Measurements from ENCODE around the gene SLC2A3. TPM values are rescaled to one million over a fixed set of nuclear protein-coding genes. Genes with fewer than 3 reads are reported as not detected.
"Not testable (repeated sequence)": the region's sequence is repeated elsewhere in the genome, so short reads cannot be mapped to it uniquely, and the experiment has no call there.

Gene SLC2A3
- polyA plus RNA-seq (ENCODE audit: insufficient read length in 3 of 3), result 10 to 100 TPM; 13.3 to 20.1 (median 19.7) TPM
- long read RNA-seq, donor 1, partial matches to known transcripts, result 0 of 1 reads
- long read RNA-seq, donor 1, other reads (novel, unspliced or antisense), result 0 of 1 reads
- long read RNA-seq, donor 2, partial matches to known transcripts, result 0 of 2 reads
- long read RNA-seq, donor 2, other reads (novel, unspliced or antisense), result 0 of 2 reads
- long read RNA-seq, donor 3, partial matches to known transcripts, result 0 of 3 reads
- long read RNA-seq, donor 3, other reads (novel, unspliced or antisense), result 0 of 3 reads
- long read RNA-seq, donor 4, partial matches to known transcripts, result 0 of 3 reads
- long read RNA-seq, donor 4, other reads (novel, unspliced or antisense), result 0 of 3 reads
- long read RNA-seq, donor 5, partial matches to known transcripts, result 0 of 1 reads
- long read RNA-seq, donor 5, other reads (novel, unspliced or antisense), result 0 of 1 reads
- long read RNA-seq, donor 6, partial matches to known transcripts, result 0 of 6 reads
- long read RNA-seq, donor 6, other reads (novel, unspliced or antisense), result 0 of 6 reads
- long read RNA-seq, donor 7, result 0 reads
- long read RNA-seq, donor 8, partial matches to known transcripts, result 0 of 2 reads
- long read RNA-seq, donor 8, other reads (novel, unspliced or antisense), result 0 of 2 reads
- long read RNA-seq, donor 9, partial matches to known transcripts, result 0 of 2 reads
- long read RNA-seq, donor 9, other reads (novel, unspliced or antisense), result 0 of 2 reads
- long read RNA-seq, donor 10, partial matches to known transcripts, result 0 of 2 reads
- long read RNA-seq, donor 10, other reads (novel, unspliced or antisense), result 0 of 2 reads
- long read RNA-seq, donor 11, partial matches to known transcripts, result 0 of 2 reads
- long read RNA-seq, donor 11, other reads (novel, unspliced or antisense), result 0 of 2 reads
- long read RNA-seq, donor 12, partial matches to known transcripts, result 0 of 2 reads
- long read RNA-seq, donor 12, other reads (novel, unspliced or antisense), result 0 of 2 reads
- long read RNA-seq, donor 13, partial matches to known transcripts, result 0 of 1 reads
- long read RNA-seq, donor 13, other reads (novel, unspliced or antisense), result 0 of 1 reads
- long read RNA-seq, donor 14, result 0 reads
- long read RNA-seq, donor 15, partial matches to known transcripts, result 0 of 5 reads
- long read RNA-seq, donor 15, other reads (novel, unspliced or antisense), result 0 of 5 reads
- long read RNA-seq, donor 16, partial matches to known transcripts, result 0 of 4 reads
- long read RNA-seq, donor 16, other reads (novel, unspliced or antisense), result 0 of 4 reads

DNA sequence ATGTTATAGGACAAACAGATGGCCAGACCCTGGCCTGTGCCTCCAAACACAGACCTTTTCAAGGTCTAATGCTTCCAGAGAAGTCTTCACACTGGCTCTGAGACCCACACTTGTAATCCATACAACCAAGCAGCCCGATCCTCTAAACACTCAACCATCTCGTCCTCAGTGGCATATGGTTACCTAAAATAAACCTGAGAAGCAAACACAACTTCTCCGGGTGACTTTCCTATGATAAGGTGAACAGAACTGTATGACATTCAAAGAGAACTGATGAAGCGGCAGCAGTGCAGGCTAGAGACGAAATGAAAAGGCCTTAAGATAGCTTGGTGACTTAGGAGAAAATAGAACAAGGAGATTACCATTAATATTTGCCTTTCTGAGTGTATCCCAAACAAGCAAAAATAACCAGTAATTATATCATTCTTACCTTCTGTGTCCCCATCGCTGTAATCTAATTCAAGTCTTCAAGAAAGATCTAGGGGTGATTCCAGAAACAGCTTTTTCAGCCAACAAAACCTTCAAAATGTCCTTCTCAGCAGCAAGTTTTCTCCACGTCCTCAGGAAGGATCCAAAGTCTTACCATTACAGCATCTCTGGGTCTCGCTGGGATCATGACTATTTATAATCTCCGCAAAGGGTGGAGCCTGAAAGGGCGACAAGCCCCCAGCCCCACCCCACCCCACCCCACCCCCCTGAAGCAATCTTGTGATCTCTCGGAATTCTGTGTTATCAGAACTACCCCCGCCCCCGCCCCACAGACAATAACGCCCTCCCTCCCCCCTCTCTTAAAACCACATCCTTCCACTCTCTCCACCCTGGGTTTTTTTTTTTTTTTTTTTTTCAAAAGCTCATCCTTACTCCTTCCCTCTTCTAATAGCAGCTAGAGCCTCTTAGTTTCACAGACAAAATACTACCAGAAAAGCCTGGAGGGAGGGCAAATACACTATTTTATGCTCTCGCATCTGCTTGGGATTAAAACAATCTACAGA is at the start of gene SLC2A3:
SLC2A3 (minus strand) TSS at position 598 of the 992 bp plus-strand sequence; CDS start at position 445, 153 bp downstream.
- DNase-seq, result peak; percentile 72

DNA sequence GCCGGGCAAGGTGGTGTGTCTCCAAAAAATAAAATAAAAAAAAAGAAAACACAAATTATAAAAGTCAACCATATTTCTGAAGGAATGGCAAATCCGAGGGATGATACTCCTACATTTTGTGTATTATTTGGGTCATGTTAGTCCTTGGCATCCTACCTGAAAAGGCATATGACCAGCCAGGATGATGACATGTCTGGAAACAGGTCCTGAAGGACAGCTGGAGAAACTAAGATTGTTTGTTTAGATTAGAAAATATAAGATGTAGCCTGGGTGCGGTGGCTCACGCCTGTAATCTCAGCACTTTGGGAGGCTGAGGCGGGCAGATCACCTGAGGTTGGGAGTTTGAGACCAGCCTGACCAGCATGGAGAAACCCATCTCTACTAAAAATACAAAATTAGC is 48.9 kb upstream of the SLC2A3 start:
- no peak for DNase-seq

DNA sequence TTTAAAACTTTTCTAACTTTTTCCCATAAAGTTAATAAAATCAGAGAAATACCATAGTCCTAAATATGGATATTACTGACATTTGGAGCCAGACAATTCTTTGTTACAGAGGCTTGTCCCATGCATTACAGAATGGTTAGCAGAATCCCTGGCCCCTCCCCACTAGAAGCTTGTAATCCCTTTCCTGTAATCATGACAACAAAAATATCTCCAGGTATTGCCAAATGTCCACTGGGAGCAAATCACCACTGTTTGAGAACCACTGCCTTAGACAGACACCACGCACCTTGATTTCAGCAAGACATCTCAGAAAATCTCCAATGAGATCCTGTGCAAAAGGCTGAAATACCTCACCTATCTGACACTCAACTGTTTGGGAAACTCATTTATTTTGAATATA is 47.5 kb upstream of the SLC2A3 start:
- DNase-seq, result not testable (repeated sequence)

DNA sequence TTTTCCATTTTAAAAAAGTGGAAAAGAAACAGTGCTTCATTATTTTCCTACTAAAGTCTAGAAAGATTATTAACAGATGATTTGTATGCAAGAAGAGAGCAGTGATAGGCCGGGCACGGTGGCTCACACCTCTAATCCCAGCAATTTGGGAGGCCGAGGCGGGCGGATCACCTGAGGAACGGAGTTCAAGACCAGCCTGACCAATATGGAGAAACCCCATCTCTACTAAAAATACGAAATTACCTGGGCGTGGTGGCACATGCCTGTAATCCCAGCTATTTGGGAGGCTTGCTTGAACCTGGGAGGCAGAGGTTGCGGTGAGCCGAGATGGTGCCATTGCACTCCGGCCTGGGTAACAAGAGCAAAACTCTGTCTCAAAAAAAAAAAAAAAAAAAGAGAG is 47.0 kb upstream of the SLC2A3 start:
- not testable (repeated sequence) for DNase-seq

DNA sequence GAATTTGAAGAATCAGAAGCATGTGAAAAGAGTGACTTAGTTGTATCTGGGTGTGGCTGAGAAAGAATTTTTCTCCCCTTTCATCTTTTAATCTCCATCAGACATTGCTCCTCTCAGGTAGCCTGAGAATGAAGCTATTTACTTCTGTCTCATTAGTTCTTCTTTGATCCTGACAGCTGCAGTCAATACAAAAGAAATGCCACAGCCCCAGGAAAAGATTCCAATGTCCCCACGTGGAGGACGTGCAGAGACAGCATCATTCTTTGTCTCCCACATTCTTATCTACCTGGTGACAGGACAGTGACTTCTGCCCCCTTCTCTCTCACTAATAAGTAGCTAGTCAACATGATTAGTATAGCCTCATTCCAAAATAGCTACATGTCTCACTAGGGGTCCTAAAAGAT is 46.3 kb upstream of the SLC2A3 start:
- DNase-seq, result not testable (repeated sequence)

DNA sequence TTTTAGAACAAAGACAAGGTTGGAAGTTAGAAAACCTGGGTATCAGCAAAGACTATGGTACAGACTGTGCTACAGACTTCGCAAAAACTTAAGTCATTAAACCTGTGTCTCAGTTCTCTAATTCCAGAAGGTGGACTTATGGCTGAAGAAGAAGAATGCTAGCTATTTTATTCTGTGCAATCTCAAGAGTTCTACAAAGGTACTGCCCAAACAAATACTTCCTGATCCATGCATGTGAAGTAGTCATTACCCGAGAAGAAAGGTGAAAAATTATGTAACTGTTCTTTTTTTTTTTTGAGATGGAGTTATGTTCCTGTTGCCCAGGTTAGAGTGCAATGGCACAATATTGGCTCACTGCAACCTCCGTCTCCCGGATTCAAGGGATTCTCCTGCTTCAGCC is 45.5 kb upstream of the SLC2A3 start:
- DNase-seq, result no peak

DNA sequence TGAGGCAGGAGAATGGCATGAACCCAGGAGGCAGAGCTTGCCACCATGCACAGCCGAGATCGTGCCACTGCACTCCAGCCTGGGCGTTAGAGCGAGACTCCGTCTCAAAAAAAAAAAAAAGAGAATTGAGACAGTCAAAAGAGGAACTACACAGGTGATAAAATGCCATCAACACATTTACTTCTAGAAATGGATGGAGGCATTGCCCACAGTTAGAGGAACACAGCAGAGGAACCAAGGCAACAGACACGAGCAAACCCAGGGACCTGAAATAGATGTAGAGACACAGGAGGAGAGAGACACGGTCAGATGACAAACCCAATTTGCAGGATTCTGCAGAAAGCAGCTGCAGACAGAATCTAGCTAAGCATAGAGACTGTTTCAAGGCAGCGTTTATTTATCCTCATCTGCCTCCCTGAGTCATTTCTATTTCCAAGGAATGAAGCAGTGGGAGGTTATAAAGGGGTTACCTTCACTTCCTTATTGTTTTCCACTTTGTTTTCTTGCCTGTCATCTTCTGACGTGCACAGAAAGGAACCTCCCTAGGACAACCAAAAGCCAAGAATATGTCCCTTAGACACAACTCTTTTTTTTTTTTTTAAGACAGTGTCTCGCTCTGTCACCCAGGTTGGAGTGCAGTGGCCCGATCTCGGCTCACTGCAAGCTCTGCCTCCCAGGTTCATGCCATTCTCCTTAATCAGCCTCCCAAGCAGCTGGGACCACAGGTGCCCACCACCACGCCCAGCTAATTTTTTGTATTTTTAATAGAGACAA is 41.6 kb upstream of the SLC2A3 start:
- DNase-seq, result not testable (repeated sequence)

DNA sequence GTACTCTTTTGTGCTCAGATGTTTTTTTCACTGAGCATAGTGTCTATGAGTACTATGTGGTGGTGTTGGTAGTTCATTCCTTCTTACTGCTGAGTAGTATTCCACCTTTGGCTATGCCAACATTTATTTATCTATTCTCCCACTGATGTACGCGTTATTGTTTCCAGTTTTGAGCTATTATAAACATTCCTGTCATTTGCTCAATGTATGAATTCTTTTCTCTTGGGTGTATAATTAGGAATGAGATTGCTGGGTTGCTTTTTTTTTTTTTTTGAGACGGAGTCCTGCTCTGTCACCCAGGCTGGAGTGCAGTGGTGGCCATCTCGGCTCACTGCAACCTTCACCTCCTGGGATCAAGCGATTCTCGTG is 37.5 kb upstream of the SLC2A3 start:
- DNase-seq, result no peak

DNA sequence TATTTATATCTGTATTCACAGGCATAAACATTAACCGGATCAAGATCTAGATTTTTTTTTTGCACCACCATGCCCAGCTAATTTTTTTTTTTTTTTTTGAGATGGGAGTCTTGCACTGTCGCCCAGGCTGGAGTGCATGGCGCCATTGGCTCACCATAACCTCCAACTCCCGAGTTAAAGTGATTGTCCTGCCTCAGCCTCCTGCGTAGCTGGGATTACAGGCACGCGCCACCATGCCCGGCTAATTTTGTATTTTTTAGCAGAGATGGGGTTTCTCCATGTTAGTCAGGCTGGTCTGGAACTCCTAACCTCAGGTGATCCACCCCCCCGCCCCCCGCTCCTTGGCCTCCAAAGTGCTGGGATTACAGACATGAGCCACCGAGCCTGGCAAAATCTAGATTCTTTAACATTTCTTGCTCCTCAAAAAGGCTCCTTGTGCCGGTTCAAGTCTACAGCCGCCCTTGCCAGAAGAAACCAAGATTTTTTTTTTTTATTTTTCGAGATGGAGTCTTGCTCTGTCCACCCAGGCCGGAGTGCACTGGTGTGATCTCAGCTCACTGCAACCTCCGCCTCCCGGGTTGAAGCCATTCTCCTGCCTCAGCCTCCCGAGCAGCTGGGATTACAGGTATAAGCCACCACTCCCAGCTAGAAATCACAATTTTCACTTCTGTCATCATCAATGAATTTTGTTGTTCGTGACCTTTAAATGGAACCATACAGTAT is 36.9 kb upstream of the SLC2A3 start:
- DNase-seq, result no peak

DNA sequence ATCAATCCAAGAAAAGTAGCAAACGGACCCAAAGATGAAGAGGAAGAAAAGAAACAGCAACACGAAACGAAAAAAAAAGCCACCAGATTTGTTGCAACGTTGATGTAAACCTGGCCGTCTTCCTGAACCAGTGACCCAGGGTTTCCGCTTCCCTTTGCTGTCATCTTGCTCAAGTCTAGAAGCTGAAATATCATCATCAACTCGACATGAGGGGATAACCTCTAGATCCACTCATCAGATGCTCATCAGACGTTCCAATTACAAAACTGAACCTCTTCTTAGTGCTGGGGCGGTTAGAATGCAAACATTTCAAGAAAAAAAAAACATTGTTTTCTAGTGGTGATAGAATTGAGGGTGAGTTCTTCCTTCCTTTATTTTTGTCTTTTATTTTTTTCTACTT is 36.3 kb upstream of the SLC2A3 start:
- DNase-seq, result not testable (repeated sequence)

DNA sequence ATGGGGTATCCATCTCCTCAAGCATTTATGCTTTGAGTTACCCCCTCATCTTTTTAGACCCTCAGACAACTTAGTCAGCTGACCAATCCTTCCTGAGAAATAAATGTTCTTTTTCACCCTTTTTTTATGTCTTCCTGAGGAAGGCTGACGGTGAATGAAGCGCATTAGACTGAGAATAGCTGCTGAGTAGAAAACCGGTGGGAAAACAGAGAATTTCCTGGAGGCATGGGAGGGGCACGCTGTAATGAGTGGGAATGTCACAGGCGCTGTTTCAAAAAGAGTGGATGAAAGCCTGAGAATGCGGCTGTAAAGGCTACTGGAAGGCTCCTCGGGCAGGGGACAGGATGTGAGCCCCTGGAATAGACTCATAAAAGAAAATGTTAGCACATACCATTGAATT is 35.8 kb upstream of the SLC2A3 start:
- DNase-seq, result not testable (repeated sequence)

DNA sequence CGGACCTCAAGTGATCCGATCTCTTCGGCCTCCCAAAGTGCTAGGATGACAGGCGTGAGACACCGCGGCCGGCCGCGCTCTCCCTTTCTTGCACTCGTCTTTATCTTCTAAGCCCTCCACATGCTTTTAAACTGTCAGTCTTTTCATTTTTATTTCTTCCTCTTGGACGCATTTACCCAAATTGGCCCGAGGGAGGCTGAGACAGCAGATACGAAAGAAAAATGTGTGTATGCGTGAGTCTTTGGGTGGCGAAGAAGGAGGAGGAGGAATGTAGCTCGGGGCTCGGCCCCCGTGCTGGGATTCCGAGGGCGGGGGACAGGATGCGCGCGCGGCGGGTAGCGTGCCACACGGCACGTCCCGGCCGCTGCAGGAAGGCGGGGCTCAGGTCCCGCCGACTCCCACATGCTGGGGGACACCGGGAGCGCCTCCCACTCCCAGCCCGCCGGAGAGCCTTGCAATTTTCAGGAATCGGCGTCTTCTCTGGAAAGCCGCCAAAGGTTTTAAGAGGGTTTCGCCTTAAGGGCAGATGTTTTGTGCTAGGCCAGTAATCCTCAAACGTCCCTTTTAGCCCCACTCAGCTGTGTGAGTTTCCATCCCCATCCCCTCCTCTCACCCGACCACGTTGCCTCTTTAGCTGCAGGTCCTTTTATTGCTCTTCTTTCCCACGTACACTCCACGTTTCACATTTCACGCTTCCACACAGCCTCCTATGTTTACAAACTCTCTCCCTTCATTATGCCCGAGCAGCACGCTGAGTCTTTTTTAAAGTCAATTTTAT is 34.7 kb upstream of the SLC2A3 start:
- DNase-seq, result peak; percentile 94

DNA sequence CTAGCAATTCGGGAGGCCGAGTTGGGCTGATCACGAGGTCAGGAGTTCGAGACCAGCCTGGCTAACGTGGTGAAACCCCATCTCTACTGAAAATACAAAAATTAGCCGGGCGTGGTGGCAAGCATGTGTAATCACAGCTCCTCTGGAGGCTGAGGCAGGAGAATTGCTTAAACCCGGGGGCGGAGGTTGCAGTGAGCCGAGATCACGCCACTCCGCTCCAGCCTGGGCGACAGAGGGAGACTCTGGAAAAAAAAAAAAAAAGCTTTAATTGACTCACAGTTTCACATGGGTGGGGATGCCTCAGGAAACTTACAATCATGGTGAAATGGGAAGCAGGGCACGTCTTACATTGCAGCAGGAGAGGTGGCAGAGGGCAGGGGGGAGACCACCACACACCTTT is 30.6 kb upstream of the SLC2A3 start:
- DNase-seq, result no peak

DNA sequence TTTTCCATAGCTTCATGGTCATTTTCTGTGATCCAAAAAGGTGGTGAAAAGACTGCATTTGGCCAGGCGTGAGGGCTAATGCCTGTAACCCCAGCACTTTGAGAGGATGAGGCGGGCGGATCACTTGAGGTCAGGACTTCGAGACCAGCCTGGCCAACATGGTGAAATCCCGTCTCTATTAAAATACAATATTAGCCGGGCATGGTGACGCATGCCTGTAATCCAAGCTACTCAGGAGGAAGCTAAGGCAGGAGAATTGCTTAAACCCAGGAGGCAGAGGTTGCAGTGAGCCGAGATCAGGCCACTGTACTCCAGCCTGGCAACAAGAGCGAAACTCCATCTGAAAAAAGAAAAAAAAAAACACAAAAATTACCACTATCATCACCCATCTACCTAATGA is 28.7 kb upstream of the SLC2A3 start:
- DNase-seq, result not testable (repeated sequence)

DNA sequence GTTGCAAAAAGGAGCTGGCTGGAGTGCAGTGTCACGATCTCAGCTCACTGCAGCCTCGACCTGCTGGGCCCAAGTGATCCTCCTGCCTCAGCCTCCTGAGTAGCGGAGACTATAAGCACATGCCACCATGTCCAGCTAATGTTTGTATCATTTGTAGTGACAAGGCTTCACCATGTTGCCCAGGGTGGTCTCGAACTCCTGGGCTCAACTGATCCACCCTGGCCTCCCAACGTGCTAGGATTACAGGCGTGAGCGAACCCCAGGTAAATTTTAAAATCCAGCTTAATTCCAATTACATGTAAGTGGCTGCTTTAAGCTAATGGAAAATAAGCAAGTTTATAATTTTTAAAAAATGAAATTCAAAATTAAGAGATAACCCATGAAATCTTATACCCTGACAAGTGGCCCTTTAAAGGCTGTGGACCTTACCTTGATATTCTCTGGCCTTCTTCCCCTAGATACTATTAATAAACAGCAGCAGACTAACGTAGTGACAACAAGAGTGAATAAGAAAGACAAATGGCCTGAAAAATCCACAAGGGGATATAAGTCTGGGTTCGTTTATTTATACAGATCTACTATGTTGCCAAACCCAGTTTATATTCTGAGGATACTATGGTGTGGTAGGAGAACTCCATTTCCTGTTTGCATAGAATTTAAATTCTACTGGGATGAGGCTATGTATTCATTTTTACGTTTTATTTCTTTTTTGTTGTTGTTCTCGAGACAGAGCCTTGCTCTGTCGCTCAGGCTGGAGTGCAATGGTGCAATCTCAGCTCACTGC is 25.6 kb upstream of the SLC2A3 start:
- DNase-seq, result no peak

DNA sequence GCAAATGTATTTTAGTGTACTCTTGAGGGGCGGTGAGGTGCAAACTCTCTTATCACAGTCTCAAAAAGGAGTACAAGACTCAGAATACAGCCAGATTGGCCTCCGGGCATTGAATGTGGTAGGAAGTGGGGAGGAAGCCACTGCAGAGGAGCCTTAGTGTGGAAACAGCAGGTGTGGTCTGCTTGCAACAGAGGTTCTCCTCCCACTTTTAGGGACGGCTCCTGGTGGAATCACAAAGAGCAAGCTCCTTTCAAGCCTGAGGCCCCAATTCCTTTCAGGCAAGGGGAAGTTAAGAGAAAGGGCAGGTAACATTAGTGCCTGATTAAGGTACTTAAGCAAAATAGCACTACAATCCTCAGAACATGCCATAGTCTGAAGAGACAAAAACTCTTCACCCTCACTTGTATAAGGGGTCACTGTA is 23.7 kb upstream of the SLC2A3 start:
- DNase-seq, result no peak

DNA sequence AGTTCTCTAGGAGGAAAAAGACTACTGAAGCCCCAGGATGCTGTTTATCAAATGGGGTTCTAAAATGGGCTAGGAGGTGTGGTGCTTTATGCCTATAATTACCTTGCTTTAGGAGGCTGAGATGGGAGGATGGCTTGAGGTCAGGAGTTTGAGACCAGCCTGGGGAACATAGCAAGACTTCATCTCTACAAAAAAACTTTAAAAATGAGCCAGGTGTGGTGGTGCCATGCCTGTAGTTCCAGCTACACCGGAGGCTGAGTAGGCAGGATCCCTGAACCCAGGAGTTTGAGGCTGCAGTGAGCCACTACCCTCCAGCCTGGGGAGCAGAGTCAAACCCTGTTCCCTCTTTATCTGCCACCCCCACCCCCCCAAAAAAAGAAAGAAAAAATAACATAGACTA is 23.3 kb upstream of the SLC2A3 start:
- no peak for DNase-seq

DNA sequence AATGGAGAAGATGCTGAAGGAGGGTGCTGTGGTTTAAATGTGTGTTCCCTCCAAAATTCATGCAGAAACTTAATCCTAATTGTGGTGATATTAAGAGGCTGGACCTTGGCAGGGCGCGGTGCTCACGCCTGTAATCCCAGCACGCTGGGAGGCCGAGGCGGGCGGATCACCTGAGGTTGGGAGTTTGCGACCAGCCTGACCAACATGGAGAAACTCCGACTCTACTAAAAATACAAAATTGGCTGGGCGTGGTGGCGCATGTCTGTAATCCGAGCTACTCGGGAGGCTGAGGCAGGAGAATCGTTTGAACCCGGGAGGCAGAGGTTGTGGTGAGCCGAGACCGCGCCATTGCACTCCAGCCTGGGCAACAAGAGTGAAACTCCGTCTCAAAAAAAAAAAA is 18.9 kb upstream of the SLC2A3 start:
- not testable (repeated sequence) for DNase-seq
